Measurements from ENCODE around the gene CPSF3.

- TF ChIP-seq ATF2 (IDR thresholded peaks at IDR 0.05; ENCODE audit: low read length), result no peak
- TF ChIP-seq CTCF (IDR thresholded peaks at IDR 0.05; ENCODE audit: control extremely low read depth in 1 of 3, insufficient read depth in 1 of 3, low read depth in 1 of 3, low read length in 3 of 3), result no peak
- TF ChIP-seq BACH1 (IDR thresholded peaks at IDR 0.05; ENCODE audit: low read length), result no peak
- no peak for TF ChIP-seq CHD7 (IDR thresholded peaks at IDR 0.05; ENCODE audit: insufficient replicate concordance, low read length)
- TF ChIP-seq POLR2A (IDR thresholded peaks at IDR 0.05; ENCODE audit: control extremely low read depth in 1 of 2, low read depth in 2 of 2, low read length in 2 of 2), result no peak
- no peak for TF ChIP-seq TEAD4 (IDR thresholded peaks at IDR 0.05; ENCODE audit: low read depth, low read length)
- TF ChIP-seq TAF1 (IDR thresholded peaks at IDR 0.05; ENCODE audit: low read depth, low read length), result no peak
- TF ChIP-seq SUZ12 (IDR thresholded peaks at IDR 0.05; ENCODE audit: low read length), result no peak
- TF ChIP-seq E2F6 (IDR thresholded peaks at IDR 0.05), result no peak
- TF ChIP-seq RBBP5 (IDR thresholded peaks at IDR 0.05; ENCODE audit: borderline replicate concordance, low read depth, low read length), result no peak
- no peak for TF ChIP-seq SIN3A (conservative IDR thresholded peaks at IDR 0.05 in 1 of 2, IDR thresholded peaks at IDR 0.05 in 1 of 2; ENCODE audit: low read depth in 1 of 2, low read length in 2 of 2)
- no peak for TF ChIP-seq JUND (IDR thresholded peaks at IDR 0.05; ENCODE audit: low read length)
Measured at GRCh38 chr2:9497017-9497416, 73.6 kb downstream of the CPSF3 start.
